Mucosa of rectum (tissue), 2 donors: ENCODE measurements around the gene EPHB1.

Experiments
- H3K27ac ChIP-seq, 2 donors: one replicate each; pipeline ENCODE4 v1.7.0; 2013; ENCODE audit warnings: inconsistent platforms in 2 of 2, low read depth in 2 of 2, low read length in 2 of 2
- H3K27me3 ChIP-seq, 2 donors: one replicate each; pipeline ENCODE4 v1.7.0; 2013; ENCODE audit warnings: low read length in 2 of 2; ENCODE audit not compliant: control insufficient read depth in 2 of 2, insufficient read depth in 2 of 2
- H3K36me3 ChIP-seq, 2 donors: one replicate each; pipeline ENCODE4 v1.7.0; 2013; ENCODE audit warnings: low read length in 2 of 2; ENCODE audit not compliant: control insufficient read depth in 2 of 2, insufficient read depth in 2 of 2
- H3K4me1 ChIP-seq, 2 donors: one replicate each; pipeline ENCODE4 v1.7.0; 2013; ENCODE audit warnings: low read length in 2 of 2, mild to moderate bottlenecking in 1 of 2; ENCODE audit not compliant: control insufficient read depth in 2 of 2, insufficient read depth in 2 of 2
- H3K4me3 ChIP-seq, 2 donors: one replicate each; pipeline ENCODE4 v1.7.0; 2013; ENCODE audit warnings: low read length in 2 of 2
- H3K9ac ChIP-seq, 2 donors: one replicate each; pipeline ENCODE4 v1.7.0; 2013; ENCODE audit warnings: low read length in 2 of 2, low read depth in 1 of 2, mild to moderate bottlenecking in 1 of 2
- H3K9me3 ChIP-seq, 2 donors: one replicate each; pipeline ENCODE4 v1.7.0; 2013; ENCODE audit warnings: low read length in 2 of 2; ENCODE audit not compliant: control insufficient read depth in 2 of 2
- donor health status: healthy.
- donor health status: Normal muscosa, but diverticular disease.

The EPHB1 gene

DNA sequence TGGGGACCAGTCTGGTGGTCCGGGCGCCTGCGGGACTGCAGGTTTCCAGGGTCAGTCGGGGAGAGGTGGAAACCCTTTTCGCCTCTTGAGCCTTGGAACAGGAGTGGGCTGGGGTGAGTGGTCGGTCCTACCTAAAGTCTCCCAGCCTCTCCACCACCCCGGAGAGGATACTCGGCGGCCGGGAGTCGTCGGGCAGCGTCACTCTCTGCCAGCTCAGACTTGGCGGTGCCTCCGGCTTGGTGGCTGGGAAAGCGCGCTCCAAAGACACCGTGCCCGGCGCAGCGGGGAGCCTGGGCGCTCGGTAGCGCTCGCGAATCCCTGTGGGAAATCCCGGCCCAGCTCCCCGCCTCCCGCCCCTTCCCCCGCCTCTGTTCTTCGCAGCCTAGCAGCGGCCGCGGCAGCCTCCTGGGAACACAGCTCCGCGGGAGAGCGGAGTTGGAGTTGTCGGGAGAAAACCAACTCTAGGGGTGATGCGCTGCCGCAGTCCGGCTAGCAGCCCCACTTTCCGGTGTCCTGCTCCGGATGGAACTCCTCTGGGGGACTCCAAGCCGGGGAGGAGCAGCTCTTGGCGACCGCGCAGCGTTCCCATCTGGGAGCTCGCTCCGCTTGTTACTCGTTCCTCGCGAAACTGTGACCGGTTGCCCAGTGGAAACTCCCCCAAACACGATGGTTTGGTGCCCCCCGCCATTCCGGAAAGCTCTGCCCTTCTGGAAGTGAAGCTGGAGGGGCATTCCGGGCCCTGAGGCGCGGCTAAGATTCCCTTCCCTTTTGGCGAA lies 1.4 kb downstream of the EPHB1 start:
- peaks cover 31 to 32% of the 10 kb centered on the region in 2 donors for H3K27me3 ChIP-seq
- H3K4me1 ChIP-seq = peaks cover 0 to 6% of the 10 kb centered on the region in 2 donors
- H3K9ac ChIP-seq = no peak overlapping the region
- no peaks in the 10 kb centered on the region for H3K9me3 ChIP-seq
- peak overlapping the region in 1 of 2 donors; percentile 65 for H3K4me3 ChIP-seq
- no peak overlapping the region for H3K27ac ChIP-seq
- H3K36me3 ChIP-seq = no peaks in the 10 kb centered on the region

GRCh38 chr3:134797057-134797740 lies 2.1 kb downstream of the EPHB1 start:
- Histone ChIP-seq H3K9me3 (no peaks in the 10 kb centered on the region), H3K9ac (no peak overlapping the region), H3K4me1 (peaks cover 0 to 6% of the 10 kb centered on the region in 2 donors), H3K27ac (peak overlapping the region in 1 of 2 donors; percentile 4), H3K4me3 (peak overlapping the region in 1 of 2 donors; percentile 31), H3K36me3 (no peaks in the 10 kb centered on the region), H3K27me3 (peaks cover 31 to 32% of the 10 kb centered on the region in 2 donors)

DNA sequence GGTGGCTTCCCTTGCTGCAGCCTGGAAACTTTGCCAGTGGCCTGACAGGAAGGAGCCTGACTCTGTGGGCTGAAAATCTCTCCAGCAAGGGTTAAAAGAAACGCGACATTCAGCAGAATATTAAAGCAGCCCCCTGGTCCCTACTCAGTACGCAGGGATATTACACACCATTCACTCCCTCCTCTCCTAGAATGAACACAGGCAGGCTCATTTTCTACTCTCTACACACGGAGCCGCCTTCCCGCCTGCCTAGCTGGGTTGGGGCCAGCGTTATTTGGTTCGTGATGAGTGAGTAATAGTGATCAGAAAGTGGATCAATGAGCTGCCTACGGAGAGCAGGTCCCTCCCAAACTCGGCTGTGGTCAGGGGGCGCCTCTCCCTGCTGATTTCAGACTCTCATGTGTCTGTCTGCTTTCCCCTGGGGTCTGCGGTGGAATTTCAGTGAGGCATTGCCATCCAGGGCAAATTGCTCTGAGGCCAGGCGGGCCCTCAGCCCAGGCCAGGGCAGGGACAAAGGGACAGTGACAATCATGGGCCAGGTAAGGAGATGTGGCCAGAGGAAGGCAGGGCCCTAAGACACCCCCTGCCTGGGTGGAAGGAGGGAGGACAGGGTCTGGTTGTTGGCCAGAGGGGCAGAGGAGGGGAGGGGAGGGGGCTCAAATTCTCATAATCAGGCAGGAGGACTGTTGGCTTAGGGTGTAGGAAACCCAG lies 2.8 kb downstream of the EPHB1 start:
- no peak overlapping the region for H3K4me3 ChIP-seq
- H3K27ac ChIP-seq = peak overlapping the region in 1 of 2 donors; percentile 16
- H3K9me3 ChIP-seq = no peaks in the 10 kb centered on the region
- peaks cover 29 to 31% of the 10 kb centered on the region in 2 donors for H3K27me3 ChIP-seq
- H3K4me1 ChIP-seq = peaks cover 0 to 6% of the 10 kb centered on the region in 2 donors
- H3K36me3 ChIP-seq = no peaks in the 10 kb centered on the region
- no peak overlapping the region for H3K9ac ChIP-seq

- Histone ChIP-seq H3K4me3 (no peak overlapping the region), H3K9me3 (no peaks in the 10 kb centered on the region), H3K36me3 (no peaks in the 10 kb centered on the region), H3K27me3 (peaks cover 27 to 31% of the 10 kb centered on the region in 2 donors), H3K4me1 (peaks cover 0 to 6% of the 10 kb centered on the region in 2 donors), H3K27ac (peak overlapping the region in 1 of 2 donors; percentile 52), H3K9ac (no peak overlapping the region)
Measured at GRCh38 chr3:134798681-134799311, 3.7 kb downstream of the EPHB1 start.

- Histone ChIP-seq H3K9ac (no peak overlapping the region), H3K27me3 (peaks cover 27 to 31% of the 10 kb centered on the region in 2 donors), H3K9me3 (no peaks in the 10 kb centered on the region), H3K36me3 (no peaks in the 10 kb centered on the region), H3K4me3 (no peak overlapping the region), H3K27ac (no peak overlapping the region), H3K4me1 (peaks cover 0 to 6% of the 10 kb centered on the region in 2 donors)
Measured at GRCh38 chr3:134799393-134799792, 4.3 kb downstream of the EPHB1 start.

- no peak overlapping the region for H3K4me3 ChIP-seq
- H3K9ac ChIP-seq = no peak overlapping the region
- no peaks in the 10 kb centered on the region for H3K9me3 ChIP-seq
- no peaks in the 10 kb centered on the region for H3K4me1 ChIP-seq
- peaks cover 17 to 25% of the 10 kb centered on the region in 2 donors for H3K27me3 ChIP-seq
- no peaks in the 10 kb centered on the region for H3K36me3 ChIP-seq
- H3K27ac ChIP-seq = no peak overlapping the region
Measured at GRCh38 chr3:134801204-134801958, 6.3 kb downstream of the EPHB1 start.

DNA sequence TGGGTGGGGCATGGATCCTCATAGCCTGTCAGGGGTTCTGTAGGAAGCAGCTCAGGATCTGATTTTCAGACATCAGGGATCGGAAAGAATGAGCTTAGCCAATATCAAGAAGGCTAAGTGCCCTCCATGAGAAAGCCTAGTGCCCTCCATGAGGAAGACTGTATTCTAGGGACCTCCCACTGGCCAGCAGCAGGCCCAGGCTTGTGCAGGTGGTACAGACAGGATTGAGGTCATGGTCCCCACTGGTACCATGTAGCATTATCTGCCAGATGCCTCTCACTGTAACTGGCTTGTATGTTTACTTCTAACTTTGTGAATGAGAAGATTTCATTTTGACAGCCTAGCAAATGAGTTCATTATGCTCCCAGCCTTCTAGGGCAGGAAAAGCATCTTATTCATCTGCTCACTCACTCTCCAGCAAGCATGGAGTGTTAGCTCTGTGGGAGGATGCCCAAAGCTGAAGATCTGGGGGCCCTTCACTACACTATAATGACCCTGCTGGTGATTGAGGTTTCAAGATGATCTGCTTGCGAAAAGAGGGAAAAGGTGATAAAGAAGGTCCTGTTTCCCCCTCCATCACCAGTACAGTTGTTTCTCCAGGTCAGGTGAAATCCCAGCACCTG lies 7.5 kb downstream of the EPHB1 start:
- no peaks in the 10 kb centered on the region for H3K4me1 ChIP-seq
- H3K27me3 ChIP-seq = peaks cover 7 to 16% of the 10 kb centered on the region in 2 donors
- no peak overlapping the region for H3K4me3 ChIP-seq
- H3K9me3 ChIP-seq = no peaks in the 10 kb centered on the region
- H3K27ac ChIP-seq = no peak overlapping the region
- H3K9ac ChIP-seq = no peak overlapping the region
- H3K36me3 ChIP-seq = no peaks in the 10 kb centered on the region

- no peak overlapping the region for H3K27ac ChIP-seq
- no peaks in the 10 kb centered on the region for H3K36me3 ChIP-seq
- peaks cover 4 to 14% of the 10 kb centered on the region in 2 donors for H3K27me3 ChIP-seq
- H3K9me3 ChIP-seq = no peaks in the 10 kb centered on the region
- H3K4me1 ChIP-seq = no peaks in the 10 kb centered on the region
- no peak overlapping the region for H3K9ac ChIP-seq
- H3K4me3 ChIP-seq = no peak overlapping the region
Measured at GRCh38 chr3:134803051-134803505, 8.0 kb downstream of the EPHB1 start.

DNA sequence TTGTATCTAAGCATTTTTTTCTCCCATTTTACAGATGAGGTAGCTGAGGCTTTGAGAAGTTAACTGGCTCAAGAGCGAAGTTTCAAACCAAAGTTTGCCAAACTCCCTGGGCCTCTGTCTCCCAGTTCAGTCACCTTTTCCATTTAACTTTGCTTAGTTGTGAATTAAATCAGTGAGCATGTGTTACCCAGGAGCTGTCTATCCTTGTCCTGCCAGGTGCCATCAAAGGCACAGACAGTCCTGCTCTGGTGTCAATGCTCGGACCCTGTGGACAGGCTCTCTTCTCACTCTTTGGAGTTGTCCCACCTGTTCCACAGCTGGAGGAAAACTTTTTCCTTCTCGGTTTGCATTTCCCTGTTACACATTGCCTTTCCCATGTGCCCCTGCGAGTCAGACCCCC lies 8.6 kb downstream of the EPHB1 start:
- Histone ChIP-seq H3K4me3 (no peak overlapping the region), H3K9me3 (no peaks in the 10 kb centered on the region), H3K27me3 (peaks cover under 1 to 8% of the 10 kb centered on the region in 2 donors), H3K36me3 (no peaks in the 10 kb centered on the region), H3K4me1 (no peaks in the 10 kb centered on the region), H3K27ac (no peak overlapping the region), H3K9ac (no peak overlapping the region)
